Erythroblast (primary cell): ENCODE results near the gene RFX2.
A peak's percentile ranks its signal among the peaks of the same experiment; 100 is the strongest.
"Not testable (repeated sequence)": the region's sequence is repeated elsewhere in the genome, so short reads cannot be mapped to it uniquely, and the experiment has no call there.

Experiments used
- DNase-seq, 2 experiments: peaks; one replicate each; lab custom pipeline; 2025; lab: John Stamatoyannopoulos, UW
- GATA1 ChIP-seq: IDR thresholded peaks from 2 replicates; pipeline ENCODE4 v1.6.1; 2011; ENCODE audit warnings: low read depth, mild to moderate bottlenecking, control low read depth, low read length, moderate library complexity
- POLR2A ChIP-seq: IDR thresholded peaks from 2 replicates; pipeline ENCODE4 v1.6.1; 2011; ENCODE audit warnings: mild to moderate bottlenecking, low read length

The RFX2 gene

GRCh38 chr19:5993201-5993600 lies 117.1 kb downstream of the RFX2 start:
- TF ChIP-seq POLR2A (no peak), GATA1 (no peak)
- no peak for DNase-seq

DNA sequence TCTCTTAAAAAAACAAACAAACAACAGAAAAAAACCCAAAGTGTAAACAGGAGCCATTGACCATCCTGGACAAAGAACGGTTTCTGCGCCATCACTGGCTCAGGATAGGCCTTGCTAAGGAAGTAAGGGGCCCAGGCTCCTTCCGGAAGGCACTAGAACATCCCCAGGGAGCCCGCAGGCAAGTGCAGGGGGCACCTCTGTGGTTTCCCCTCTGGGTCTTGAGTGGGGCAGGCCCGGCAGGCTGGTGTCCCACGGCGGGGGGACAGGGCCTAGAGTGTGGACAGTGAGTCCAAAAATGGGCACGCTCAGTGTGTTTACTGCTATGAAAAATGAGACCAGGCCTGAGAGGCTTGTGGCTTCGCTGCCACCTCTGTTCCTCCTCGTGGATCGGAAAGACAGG lies 117.5 kb downstream of the RFX2 start:
- TF ChIP-seq GATA1 (no peak), POLR2A (no peak)
- DNase-seq, result no peak

- DNase-seq, result no peak
- no peak for TF ChIP-seq GATA1
- no peak for TF ChIP-seq POLR2A
Measured at GRCh38 chr19:5991244-5991838, 119.0 kb downstream of the RFX2 start.

DNA sequence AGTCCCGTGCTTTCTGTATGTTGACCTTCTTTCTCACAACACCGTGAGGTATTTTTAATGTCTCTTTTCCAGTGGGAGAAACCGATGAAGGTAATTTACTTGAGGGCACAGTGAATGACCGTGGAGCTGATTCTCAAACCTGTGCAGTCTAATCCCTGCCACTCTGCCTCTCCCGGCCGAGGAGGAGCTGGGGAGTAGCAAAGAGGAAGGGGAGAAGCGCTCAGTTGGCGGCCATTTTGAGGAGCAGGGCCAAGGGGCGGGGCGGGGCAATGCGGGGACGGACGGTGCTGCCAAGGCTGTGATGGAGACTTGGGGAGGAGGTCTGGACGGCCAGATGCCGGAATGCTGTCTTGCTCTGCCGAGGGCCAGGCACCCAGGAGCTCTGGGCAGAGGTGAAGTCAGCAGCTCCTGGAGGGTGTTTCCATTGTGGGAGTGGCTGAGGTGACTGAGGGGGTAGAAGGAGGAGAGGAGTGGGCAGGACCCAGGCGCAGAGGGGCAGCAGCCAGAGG lies 120.0 kb downstream of the RFX2 start:
- DNase-seq, result no peak

DNA sequence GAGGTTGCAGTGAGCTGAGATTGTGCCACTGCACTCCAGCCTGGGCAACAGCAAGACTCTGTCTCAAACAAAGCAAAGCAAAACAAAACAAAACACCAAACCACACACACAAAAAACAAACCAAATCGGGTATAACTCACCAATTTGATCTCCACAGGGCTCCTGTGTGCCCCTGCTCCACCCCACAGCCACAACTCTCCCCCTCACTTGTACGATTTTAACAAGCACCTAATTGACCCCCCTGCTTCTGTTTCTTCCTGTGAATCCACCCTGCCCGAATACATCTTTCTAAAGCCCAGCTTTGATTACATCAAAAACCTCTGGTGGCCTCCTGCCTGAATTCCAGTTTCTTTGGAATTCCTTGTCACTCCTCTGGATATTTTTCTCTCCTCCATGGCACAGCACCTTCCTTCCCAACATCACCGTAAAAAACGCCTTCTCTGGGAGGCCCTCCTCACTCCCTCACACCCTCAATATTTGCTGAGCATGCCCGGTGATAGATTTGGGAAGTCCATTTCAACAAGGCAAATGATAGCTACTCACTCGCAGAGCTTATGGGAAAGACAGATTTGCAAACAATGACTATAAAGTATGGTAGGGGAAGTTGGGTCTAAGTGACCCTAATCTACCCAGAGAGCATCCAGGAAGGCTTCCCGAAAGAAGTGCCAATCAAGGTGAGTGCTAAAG lies 120.8 kb downstream of the RFX2 start:
- TF ChIP-seq GATA1, result no peak
- TF ChIP-seq POLR2A, result no peak
- no peak for DNase-seq

More for the DNA sequence above, 120.0 kb downstream of the RFX2 start:
- no peak for TF ChIP-seq POLR2A
- TF ChIP-seq GATA1, result no peak

- DNase-seq, result no peak
- TF ChIP-seq GATA1, result no peak
- TF ChIP-seq POLR2A, result no peak
Measured at GRCh38 chr19:5988517-5989387, 121.5 kb downstream of the RFX2 start.

GRCh38 chr19:5987077-5987818 lies 123.1 kb downstream of the RFX2 start:
- peak; percentile 70 to 85 for DNase-seq
- TF ChIP-seq POLR2A (no peak), GATA1 (no peak)

DNA sequence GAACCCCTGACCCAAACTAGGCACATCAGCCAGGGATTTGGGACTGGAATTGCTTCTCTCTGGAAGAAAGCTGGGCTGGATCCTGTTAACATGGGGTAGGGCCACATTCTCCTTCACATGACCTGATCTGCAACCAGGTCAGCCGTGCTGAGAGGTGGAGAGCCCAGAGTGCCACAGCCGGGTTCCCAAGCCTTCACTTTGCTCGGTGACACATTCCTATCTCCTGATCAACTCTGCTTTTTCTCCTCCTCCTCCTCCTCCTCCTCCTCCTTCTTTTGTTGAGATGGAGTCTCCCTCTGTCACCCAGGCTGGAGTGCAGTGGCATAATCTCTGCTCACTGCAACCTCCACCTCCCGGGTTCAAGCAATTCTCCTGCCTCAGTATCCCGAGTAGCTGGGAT lies 124.5 kb downstream of the RFX2 start:
- DNase-seq, result not testable (repeated sequence)

GRCh38 chr19:5985098-5985783 lies 125.1 kb downstream of the RFX2 start:
- peak; percentile 48 to 52 for DNase-seq
- TF ChIP-seq GATA1 (no peak), POLR2A (no peak)

DNA sequence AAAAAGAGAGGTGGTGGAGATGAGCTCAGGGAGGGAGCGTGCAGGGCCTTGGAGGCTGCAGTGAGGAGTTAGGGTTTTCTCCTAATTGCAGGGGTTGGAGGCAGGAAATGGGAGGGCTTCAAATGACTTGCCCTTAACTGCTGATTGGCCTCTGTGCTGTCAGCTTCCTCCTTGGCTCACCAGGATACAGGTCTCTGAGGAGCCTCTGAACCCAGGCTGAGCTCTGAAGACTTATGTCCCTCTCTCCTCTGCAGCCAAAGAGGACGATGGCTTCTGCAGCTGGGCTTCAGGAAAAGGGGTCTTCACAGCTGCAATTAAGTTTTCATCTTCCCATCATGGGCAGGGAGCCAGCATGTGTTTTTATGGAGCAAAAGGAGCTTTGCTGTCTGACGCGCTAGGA lies 125.7 kb downstream of the RFX2 start:
- TF ChIP-seq GATA1 (no peak), POLR2A (no peak)
- no peak for DNase-seq

- no peak for TF ChIP-seq GATA1
- TF ChIP-seq POLR2A, result no peak
- DNase-seq, result no peak
Measured at GRCh38 chr19:5983367-5983955, 126.8 kb downstream of the RFX2 start.
